HepG2 (cell line): ENCODE results near the gene MVK. TPM values are rescaled to one million over a fixed set of nuclear protein-coding genes. Genes with fewer than 3 reads are reported as not detected.

ENCODE experiments used
- DR1 ChIP-seq: sonication (generic); formaldehyde crosslinking; IDR thresholded peaks from 2 replicates; pipeline ENCODE4 v1.8.0; 2021; ENCODE audit warnings: mild to moderate bottlenecking, missing genetic modification reagents, inconsistent platforms
- GMEB1 ChIP-seq: sonication (generic); formaldehyde crosslinking; IDR thresholded peaks from 2 replicates; pipeline ENCODE4 v1.5.1; 2020; ENCODE audit warnings: missing genetic modification reagents, mild to moderate bottlenecking, borderline replicate concordance
- MAFK ChIP-seq, 2 experiments: IDR thresholded peaks in 1 of 2; conservative IDR thresholded peaks in 1 of 2; 2 replicates each; pipeline ENCODE4 v1.6.1; 2011; ENCODE audit warnings: improper control_type of control experiment in 2 of 2, low read length in 2 of 2
- NAIF1 ChIP-seq: sonication (generic); formaldehyde crosslinking; IDR thresholded peaks from 2 replicates; pipeline ENCODE4 v1.5.0; 2020; ENCODE audit warnings: mild to moderate bottlenecking, missing genetic modification reagents, borderline replicate concordance
- NR1H2 ChIP-seq: sonication (generic); formaldehyde crosslinking; IDR thresholded peaks from 2 replicates; pipeline ENCODE4 v1.8.1; 2022; ENCODE audit warnings: low read depth, missing genetic modification reagents, borderline replicate concordance
- SNAPC4 ChIP-seq: sonication (generic); formaldehyde crosslinking; IDR thresholded peaks from 2 replicates; pipeline ENCODE4 v1.4.0; 2020; ENCODE audit warnings: mild to moderate bottlenecking, missing genetic modification reagents
- SSRP1 ChIP-seq: IDR thresholded peaks from 2 replicates; pipeline ENCODE4 v1.6.1; 2016; ENCODE audit warnings: control low read depth
- XBP1 ChIP-seq: sonication (generic); formaldehyde crosslinking; IDR thresholded peaks from 2 replicates; pipeline ENCODE4 v1.5.0; 2020; ENCODE audit warnings: missing genetic modification reagents
- YEATS2 ChIP-seq: sonication (generic); formaldehyde crosslinking; IDR thresholded peaks from 2 replicates; pipeline ENCODE4 v1.4.0; 2020; ENCODE audit warnings: missing genetic modification reagents, borderline replicate concordance
- ZC3H13 ChIP-seq: sonication (generic); formaldehyde crosslinking; IDR thresholded peaks from 2 replicates; pipeline ENCODE4 v1.8.1; 2023; ENCODE audit warnings: mild to moderate bottlenecking, missing genetic modification reagents, moderate library complexity
- ZNF569 ChIP-seq: sonication (generic); formaldehyde crosslinking; IDR thresholded peaks from 2 replicates; pipeline ENCODE4 v1.5.0; 2020; ENCODE audit warnings: mild to moderate bottlenecking, missing genetic modification reagents, moderate library complexity, borderline replicate concordance
- ZNF792 ChIP-seq: IDR thresholded peaks from 2 replicates; pipeline ENCODE4 v1.6.1; 2016
- polyA plus RNA-seq, 8 experiments: library from polyadenylated mRNA; depleted of rRNA in 3 of 8; stranded (reverse) in 7 of 8; unstranded in 1 of 8; fragments of >200 nt; fragmentation: Illumina TruSeq in 4 of 8; extraction: Trizol in 4 of 8; gene quantifications; 2 replicates each; pipeline versions ENCODE4 v1.2.1 to v1.2.3, GENCODE V29; 2011 to 2016; ENCODE audit warnings: low read depth in 4 of 8, missing spikeins in 1 of 8, mixed read lengths in 1 of 8; ENCODE audit not compliant: insufficient read depth in 1 of 8
- total RNA-seq, 5 experiments: library from RNA; depleted of rRNA; stranded (reverse); fragments of >200 nt; fragmentation: Illumina TruSeq; extraction: Trizol; gene quantifications; 2 replicates each; pipeline ENCODE4 v1.2.3, GENCODE V29; 2016; ENCODE audit warnings: low read depth in 1 of 5
- TF ChIP-seq, protein P1 (sequence below): sonication (generic); formaldehyde crosslinking; IDR thresholded peaks from 2 replicates; pipeline ENCODE4 v1.4.0; 2020; ENCODE audit warnings: mild to moderate bottlenecking, missing genetic modification reagents

MVK gene
- total and polyA plus RNA-seq, 2 of the 13 experiments (the other 11 are each of a cell fraction or from before 2014, with no cell fraction given) = 11.6 to 66.9 TPM

DNA sequence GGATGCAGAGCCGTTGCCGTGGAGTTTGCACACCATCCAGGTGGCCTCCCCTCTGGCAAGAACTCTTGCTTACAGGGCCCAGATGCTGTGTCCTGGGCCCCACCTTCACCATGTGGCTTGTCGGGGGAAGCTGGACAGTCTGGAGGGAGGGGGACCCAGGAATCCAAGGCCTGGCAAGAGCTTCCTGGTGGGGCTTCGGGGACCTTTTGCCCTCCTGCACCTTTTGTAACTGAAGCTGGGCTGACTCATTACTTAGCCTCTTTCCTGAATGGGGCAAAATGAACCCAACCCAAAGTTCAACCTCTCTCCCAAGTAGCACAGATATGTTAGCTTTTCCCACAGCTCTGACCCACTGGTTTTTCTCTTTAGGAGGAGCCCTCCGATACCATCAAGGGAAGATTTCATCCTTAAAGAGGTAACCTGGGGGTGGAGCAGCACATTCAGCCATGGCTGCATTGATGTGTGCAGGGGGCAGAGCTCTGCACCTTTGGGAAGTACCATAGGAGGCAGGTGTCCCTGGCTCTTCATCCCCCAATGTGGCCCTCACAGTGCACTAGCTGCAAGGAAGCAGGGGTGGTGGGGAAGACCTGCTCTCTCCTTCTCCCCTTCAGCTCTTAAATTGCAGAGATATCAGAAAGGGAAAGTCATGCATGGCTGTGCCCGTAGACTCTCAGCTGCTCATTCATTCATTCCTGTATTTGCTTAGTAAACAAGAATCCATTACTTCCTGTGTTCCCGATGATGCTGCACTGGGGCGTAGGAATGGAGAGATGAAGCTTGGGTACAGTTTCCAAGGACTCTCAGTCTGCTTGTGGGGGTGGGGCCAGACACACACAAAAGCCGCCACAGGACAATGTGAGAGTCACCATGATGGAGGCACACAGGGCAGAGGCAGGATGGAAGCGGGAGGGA, 13.0 kb downstream of the MVK start (continued):
- TF ChIP-seq, protein P1, sequence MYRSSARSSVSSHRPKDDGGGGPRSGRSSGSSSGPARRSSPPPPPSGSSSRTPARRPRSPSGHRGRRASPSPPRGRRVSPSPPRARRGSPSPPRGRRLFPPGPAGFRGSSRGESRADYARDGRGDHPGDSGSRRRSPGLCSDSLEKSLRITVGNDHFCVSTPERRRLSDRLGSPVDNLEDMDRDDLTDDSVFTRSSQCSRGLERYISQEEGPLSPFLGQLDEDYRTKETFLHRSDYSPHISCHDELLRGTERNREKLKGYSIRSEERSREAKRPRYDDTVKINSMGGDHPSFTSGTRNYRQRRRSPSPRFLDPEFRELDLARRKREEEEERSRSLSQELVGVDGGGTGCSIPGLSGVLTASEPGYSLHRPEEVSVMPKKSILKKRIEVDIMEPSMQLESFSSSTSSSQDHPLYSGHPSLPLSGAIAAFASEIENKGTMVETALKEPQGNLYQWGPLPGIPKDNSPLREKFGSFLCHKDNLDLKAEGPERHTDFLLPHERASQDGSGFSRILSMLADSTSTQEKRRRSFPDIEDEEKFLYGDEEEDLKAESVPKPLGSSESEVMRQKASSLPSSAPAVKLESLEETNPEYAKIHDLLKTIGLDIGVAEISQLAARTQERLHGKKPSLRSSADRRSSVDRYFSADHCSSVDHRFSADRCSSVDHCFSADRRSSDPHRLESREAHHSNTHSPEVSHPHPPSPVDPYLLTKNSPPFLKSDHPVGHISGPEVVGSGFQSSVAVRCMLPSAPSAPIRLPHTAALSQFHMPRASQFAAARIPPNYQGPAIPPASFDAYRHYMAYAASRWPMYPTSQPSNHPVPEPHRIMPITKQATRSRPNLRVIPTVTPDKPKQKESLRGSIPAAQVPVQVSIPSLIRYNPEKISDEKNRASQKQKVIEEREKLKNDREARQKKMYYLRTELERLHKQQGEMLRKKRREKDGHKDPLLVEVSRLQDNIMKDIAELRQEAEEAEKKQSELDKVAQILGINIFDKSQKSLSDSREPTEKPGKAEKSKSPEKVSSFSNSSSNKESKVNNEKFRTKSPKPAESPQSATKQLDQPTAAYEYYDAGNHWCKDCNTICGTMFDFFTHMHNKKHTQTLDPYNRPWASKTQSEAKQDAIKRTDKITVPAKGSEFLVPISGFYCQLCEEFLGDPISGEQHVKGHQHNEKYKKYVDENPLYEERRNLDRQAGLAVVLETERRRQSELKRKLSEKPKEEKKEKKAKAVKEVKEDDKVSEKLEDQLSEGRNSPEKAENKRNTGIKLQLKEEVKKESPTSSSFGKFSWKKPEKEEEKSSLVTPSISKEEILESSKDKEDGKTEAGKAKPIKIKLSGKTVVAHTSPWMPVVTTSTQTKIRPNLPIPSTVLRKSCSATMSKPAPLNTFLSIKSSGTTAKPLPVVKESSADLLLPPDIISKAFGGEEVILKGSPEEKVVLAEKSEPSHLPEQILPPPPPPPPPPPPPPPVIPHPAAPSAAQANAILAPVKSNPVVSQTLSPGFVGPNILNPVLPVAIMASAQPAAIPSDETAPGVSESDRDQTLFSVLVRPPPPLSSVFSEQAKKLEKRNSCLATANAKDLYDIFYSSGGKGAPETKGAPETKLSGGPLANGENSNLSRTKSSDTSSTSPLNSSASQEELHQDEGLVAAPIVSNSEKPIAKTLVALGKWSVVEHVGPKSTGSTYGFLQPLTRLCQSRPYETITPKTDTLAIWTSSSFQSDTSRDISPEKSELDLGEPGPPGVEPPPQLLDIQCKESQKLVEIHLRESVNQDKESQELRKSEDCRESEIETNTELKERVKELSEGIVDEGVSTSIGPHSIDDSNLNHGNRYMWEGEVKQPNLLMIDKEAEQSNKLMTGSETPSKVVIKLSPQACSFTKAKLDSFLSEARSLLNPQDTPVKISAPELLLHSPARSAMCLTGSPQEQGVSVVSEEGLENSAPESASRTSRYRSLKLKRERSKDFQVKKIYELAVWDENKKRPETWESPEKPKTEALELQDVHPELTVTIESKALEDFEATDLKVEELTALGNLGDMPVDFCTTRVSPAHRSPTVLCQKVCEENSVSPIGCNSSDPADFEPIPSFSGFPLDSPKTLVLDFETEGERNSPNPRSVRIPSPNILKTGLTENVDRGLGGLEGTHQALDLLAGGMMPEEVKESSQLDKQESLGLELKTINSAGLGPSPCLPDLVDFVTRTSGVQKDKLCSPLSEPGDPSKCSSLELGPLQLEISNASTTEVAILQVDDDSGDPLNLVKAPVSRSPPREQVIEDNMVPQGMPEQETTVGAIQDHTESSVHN = no peak
- TF ChIP-seq ZNF792 (CRISPR knock-in tag) (no peak), YEATS2 (0 out of 2 replicates have a peak, but pooled peaks have one; percentile 4), SSRP1 (CRISPR knock-in tag) (no peak), XBP1 (CRISPR knock-in tag) (no peak), NAIF1 (CRISPR knock-in tag) (no peak), ZC3H13 (CRISPR knock-in tag) (no peak), MAFK (conservative IDR thresholded peaks at IDR 0.05 in 1 of 2, IDR thresholded peaks at IDR 0.05 in 1 of 2; ENCODE audit: low read length in 2 of 2) (peak; percentile 27 to 56), DR1 (no peak), NR1H2 (no peak), SNAPC4 (no peak), GMEB1 (no peak), ZNF569 (CRISPR knock-in tag) (no peak)
